Breast epithelium (tissue), 4 donors: ENCODE measurements around the gene LGR5. TPM values are rescaled to one million over a fixed set of nuclear protein-coding genes. Genes with fewer than 3 reads are reported as not detected.
A peak's percentile ranks its signal among the peaks of the same experiment; 100 is the strongest.

ENCODE experiments used
- DNase-seq, 2 donors: peaks; one replicate each; pipeline ENCODE4 v3.0.0-alpha.2; 2019; ENCODE audit warnings: low spot score in 2 of 2
- H3K27ac ChIP-seq, 2 donors: fragments of 200-600 bp; sonication (generic) in 1 of 2; one replicate each; pipeline ENCODE4 v1.5.1; 2016 to 2019; ENCODE audit warnings: mild to moderate bottlenecking in 1 of 2
- H3K27me3 ChIP-seq, 2 donors: fragments of 200-600 bp; sonication (generic) in 1 of 2; one replicate each; pipeline versions ENCODE4 v1.5.1 to v1.6.0; 2017 to 2019; ENCODE audit warnings: control low read depth in 1 of 2, mild to moderate bottlenecking in 1 of 2
- H3K36me3 ChIP-seq: fragments of 200-600 bp; one replicate; pipeline ENCODE4 v1.5.1; 2019
- H3K4me1 ChIP-seq, 2 donors: fragments of 200-600 bp; sonication (generic); one replicate each; pipeline ENCODE4 v1.5.1; 2016 to 2019; ENCODE audit warnings: control low read depth in 1 of 2
- H3K4me3 ChIP-seq, 3 donors: fragments of 200-600 bp; sonication (generic); 1 replicate in 2 of 3; 2 replicates in 1 of 3; pipeline ENCODE4 v1.5.1; 2016 to 2019; ENCODE audit warnings: mild to moderate bottlenecking in 3 of 3, moderate library complexity in 2 of 3
- H3K9me3 ChIP-seq, 2 donors: fragments of 200-600 bp; sonication (generic) in 1 of 2; one replicate each; pipeline ENCODE4 v1.5.1; 2016 to 2019; ENCODE audit warnings: control low read depth in 1 of 2
- CTCF ChIP-seq, 3 donors: fragments of 450-650 bp; IDR thresholded peaks; one replicate each; pipeline ENCODE4 v1.5.1; 2016 to 2017; ENCODE audit warnings: antibody characterized with exemption in 3 of 3, mild to moderate bottlenecking in 3 of 3, moderate library complexity in 3 of 3
- POLR2A ChIP-seq: fragments of 450-650 bp; IDR thresholded peaks from one replicate; pipeline ENCODE4 v1.6.1; 2016; ENCODE audit warnings: antibody characterized with exemption, mild to moderate bottlenecking, moderate library complexity
- POLR2AphosphoS5 ChIP-seq, 3 donors: sonication (generic); formaldehyde crosslinking; IDR thresholded peaks; one replicate each; pipeline ENCODE4 v1.6.1; 2017; ENCODE audit warnings: antibody characterized with exemption in 3 of 3
- intact Hi-C: fragments of 100-400 bp; cut with DNase I; formaldehyde crosslinking; loops from one replicate; pipeline ENCODE4 v1.15.1; 2023; ENCODE audit warnings: low total_unique reads
- total RNA-seq, 3 donors: library from RNA; depleted of rRNA; stranded (reverse); fragments of >200 nt; gene quantifications; one replicate each; pipeline ENCODE4 v1.1.0, GENCODE V29; 2016

LGR5 gene
- total RNA-seq, 3 donors from 2014 or later, result 0.15 to 0.80 (median 0.66) TPM

DNA sequence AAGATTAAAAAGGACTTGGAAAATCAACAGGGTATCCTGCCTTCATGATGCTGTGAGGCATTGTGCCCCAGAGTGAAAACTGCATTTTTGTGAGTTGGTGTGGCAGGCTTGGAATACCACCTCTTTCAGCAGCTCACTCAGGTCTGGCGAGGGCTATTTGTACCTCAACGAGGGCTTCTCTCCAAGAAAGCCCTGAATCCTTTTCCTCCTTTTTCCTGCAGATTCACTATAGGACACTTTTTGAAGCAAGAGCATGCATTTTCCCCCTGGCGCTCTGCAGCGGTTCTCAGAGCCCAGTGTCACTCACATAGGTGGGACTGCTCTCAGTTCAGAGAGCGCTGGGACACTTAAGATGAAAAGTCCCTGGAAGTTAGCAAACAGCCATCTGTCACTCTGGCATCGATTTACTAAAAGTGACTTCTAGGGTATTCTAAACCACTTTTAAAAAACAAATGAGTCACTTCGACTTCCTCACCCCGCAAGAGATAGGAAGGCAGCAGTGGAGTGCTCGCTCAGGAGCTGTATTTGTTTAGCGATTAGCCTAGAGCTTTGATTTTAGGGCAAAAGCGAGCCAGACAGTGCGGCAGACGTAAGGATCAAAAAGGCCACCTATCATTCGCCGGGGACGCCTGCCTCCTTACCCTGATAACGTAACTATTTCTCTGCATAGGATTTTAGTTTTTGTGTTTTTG lies 782 bp upstream of the LGR5 start:
- intact Hi-C loops, result no loop called here
- TF ChIP-seq CTCF (IDR thresholded peaks at IDR 0.05) (no peak), POLR2AphosphoS5 (IDR thresholded peaks at IDR 0.05) (no peak), POLR2A (no peak)
- peaks cover 0 to 63% of the 10 kb centered on the region in 2 donors for H3K27me3 ChIP-seq

DNA sequence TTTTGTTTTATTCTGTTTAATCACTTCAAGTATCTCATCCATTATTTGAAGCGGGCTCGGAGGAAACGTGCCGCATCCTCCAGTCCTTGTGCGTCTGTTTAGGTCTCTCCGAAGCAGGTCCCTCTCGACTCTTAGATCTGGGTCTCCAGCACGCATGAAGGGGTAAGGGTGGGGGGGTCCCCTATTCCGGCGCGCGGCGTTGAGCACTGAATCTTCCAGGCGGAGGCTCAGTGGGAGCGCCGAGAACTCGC lies 311 bp upstream of the LGR5 start:
- TF ChIP-seq CTCF (IDR thresholded peaks at IDR 0.05) (no peak), POLR2A (no peak), POLR2AphosphoS5 (IDR thresholded peaks at IDR 0.05) (no peak)
- intact Hi-C loops, result no loop called here
- H3K27ac ChIP-seq, result no peak overlapping the region
- DNase-seq, result no peak
- peaks cover 0 to 67% of the 10 kb centered on the region in 2 donors for H3K27me3 ChIP-seq
- H3K4me1 ChIP-seq, result peaks cover 0 to 5% of the 10 kb centered on the region in 2 donors
- H3K36me3 ChIP-seq, result no peaks in the 10 kb centered on the region
- H3K4me3 ChIP-seq, result peak overlapping the region; percentile 43 to 72 (median 49)
- peaks cover 9 to 14% of the 10 kb centered on the region in 2 donors for H3K9me3 ChIP-seq

More for the DNA sequence above, 782 bp upstream of the LGR5 start:
- no peak overlapping the region for H3K27ac ChIP-seq
- H3K36me3 ChIP-seq, result no peaks in the 10 kb centered on the region
- DNase-seq, result no peak
- H3K4me3 ChIP-seq, result peak overlapping the region; percentile 43 to 72 (median 49)
- H3K9me3 ChIP-seq, result peaks cover 9 to 14% of the 10 kb centered on the region in 2 donors
- peaks cover 0 to 5% of the 10 kb centered on the region in 2 donors for H3K4me1 ChIP-seq

DNA sequence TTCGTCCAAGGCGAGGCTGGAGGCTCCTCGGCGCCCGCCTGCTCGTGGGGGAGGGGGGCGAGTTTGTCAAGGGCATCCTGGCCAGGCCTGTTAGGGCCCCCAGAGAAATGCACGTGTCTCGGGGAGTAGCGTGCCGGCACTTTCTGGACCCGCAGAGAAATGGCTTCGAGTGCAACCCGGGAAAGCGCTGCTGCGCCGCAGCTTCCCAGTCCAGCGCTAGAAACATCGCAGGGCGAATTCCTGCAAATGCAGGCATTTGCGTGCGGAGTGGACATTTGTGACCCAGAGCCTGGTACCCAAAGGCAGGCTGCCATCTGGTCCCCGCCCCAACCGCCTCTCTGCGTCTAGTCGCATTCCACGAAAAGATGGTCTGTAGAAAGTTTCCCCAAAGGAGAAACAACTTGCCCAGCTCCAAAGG lies 756 bp downstream of the LGR5 start:
- Histone ChIP-seq H3K4me3 (peak overlapping the region; percentile 43 to 72 (median 49)), H3K9me3 (peaks cover 9 to 11% of the 10 kb centered on the region in 2 donors), H3K27me3 (peaks cover 0 to 67% of the 10 kb centered on the region in 2 donors), H3K4me1 (peaks cover 0 to 5% of the 10 kb centered on the region in 2 donors), H3K27ac (no peak overlapping the region), H3K36me3 (no peaks in the 10 kb centered on the region)
- no peak for DNase-seq
- TF ChIP-seq POLR2AphosphoS5 (IDR thresholded peaks at IDR 0.05), result no peak
- intact Hi-C loops, result no loop called here

DNA sequence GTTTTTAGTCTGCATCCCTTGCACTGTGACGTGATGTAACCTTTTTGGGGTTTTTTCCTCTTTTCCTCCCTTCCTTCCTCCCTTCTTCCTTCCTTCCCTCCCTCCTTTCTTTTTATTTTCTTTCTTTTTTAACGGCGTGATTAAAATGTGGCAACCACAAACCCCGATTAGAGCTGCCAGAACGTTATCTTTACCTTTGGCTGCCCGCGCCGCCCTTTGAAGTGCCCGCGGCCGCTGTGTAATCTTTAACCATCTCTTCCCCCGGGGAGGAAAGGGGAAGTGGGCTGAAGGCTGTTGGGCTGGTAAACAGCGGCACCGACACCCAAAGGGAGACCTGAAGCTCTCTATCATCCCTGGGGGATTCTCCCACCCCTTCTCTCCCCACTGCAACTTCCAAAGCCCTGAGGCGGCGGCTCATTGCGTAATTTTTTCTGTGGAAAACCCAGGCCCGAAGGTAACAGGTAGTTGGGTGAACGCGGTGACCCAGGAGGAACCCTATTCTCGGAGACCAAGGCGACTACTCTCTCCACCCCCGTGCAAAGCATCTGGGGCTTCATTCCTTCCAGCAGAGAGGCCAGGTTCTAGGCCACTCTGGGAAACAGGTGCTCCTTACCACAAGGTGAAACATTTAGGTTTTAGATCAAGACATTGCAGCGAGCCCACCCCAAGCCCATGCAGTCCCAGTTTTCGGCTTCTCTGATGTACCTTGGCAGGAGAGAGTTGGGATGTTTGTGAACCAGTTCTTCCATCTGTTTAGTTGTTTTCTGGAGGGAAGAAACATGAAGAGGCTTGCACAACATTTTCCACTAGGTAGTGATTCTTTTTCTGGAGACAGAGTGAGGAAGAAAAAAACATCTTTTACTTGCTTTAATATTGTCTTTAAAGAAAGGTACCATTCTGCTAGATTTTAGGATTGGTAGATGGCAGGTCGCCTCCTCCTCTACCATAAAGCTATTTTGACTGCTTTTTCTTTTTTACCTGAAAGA lies 1.5 kb downstream of the LGR5 start:
- Histone ChIP-seq H3K27me3 (peaks cover 0 to 67% of the 10 kb centered on the region in 2 donors), H3K36me3 (no peaks in the 10 kb centered on the region), H3K4me3 (peak overlapping the region; percentile 43 to 72 (median 49)), H3K9me3 (peaks cover 4 to 6% of the 10 kb centered on the region in 2 donors), H3K4me1 (peaks cover 0 to 5% of the 10 kb centered on the region in 2 donors), H3K27ac (no peak overlapping the region)
- DNase-seq, result no peak
- no peak for TF ChIP-seq POLR2AphosphoS5 (IDR thresholded peaks at IDR 0.05)
- no peak for TF ChIP-seq CTCF (IDR thresholded peaks at IDR 0.05)
- TF ChIP-seq POLR2A, result no peak
- intact Hi-C loops, result no loop called here

- no peak overlapping the region for H3K27ac ChIP-seq
- intact Hi-C loops, result no loop called here
- H3K27me3 ChIP-seq, result peaks cover 0 to 63% of the 10 kb centered on the region in 2 donors
- no peaks in the 10 kb centered on the region for H3K36me3 ChIP-seq
- H3K4me3 ChIP-seq, result no peak overlapping the region
- H3K9me3 ChIP-seq, result no peaks in the 10 kb centered on the region
- DNase-seq, result no peak
- TF ChIP-seq POLR2AphosphoS5 (IDR thresholded peaks at IDR 0.05) (no peak), POLR2A (no peak), CTCF (IDR thresholded peaks at IDR 0.05) (no peak)
- peaks cover 0 to 5% of the 10 kb centered on the region in 2 donors for H3K4me1 ChIP-seq
Measured at GRCh38 chr12:71441836-71442566, 2.4 kb downstream of the LGR5 start.
